AG10803 (cell line): ENCODE results near the gene SPATA20.

ENCODE experiments used
- DNase-seq: peaks from one replicate; pipeline ENCODE4 v3.0.0; 2010; ENCODE audit warnings: low read depth
- H3K4me3 ChIP-seq: 2 replicates; pipeline ENCODE4 v1.5.1; 2011; ENCODE audit warnings: mild to moderate bottlenecking, low read length, control low read depth
- TF ChIP-seq, protein P1 (sequence below): conservative IDR thresholded peaks from 2 replicates; pipeline ENCODE4 v1.5.1; 2011; ENCODE audit warnings: mild to moderate bottlenecking, low read length, control low read depth, inconsistent platforms

Gene SPATA20

DNA sequence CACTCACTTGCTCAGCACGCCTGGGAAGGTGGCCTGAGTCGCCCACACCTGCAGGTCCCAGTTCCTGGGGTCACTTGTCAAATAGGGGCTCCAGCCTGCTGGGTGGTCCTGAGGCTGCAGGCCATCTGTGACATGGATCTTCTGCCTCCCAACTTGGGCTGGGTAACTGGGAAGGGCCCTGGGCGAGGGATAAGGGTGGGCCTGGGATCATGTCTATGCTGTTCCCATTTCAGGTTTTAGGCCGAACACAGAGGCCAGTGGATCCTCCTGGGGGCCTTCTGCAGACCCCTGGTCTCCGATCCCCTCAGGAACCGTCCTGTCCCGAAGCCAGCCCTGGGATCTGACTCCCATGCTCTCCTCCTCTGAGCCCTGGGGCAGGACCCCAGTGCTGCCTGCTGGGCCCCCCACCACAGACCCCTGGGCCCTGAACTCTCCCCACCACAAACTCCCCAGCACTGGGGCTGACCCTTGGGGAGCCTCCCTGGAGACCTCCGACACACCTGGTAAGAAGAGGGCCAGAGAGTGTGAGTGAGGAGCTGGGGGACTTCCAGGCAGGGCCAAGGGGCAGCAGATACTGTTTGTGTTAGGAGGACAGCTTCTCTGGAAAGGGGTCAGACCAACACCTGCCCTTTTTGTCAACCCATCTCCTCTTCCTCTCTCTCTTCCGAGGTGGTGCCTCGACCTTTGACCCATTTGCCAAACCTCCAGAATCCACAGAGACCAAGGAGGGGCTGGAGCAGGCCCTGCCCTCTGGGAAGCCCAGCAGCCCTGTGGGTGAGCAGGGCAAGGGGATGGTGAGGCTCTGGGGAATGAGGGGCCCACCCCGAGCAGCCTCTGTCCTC lies 6.2 kb upstream of the SPATA20 start:
- TF ChIP-seq, protein P1, sequence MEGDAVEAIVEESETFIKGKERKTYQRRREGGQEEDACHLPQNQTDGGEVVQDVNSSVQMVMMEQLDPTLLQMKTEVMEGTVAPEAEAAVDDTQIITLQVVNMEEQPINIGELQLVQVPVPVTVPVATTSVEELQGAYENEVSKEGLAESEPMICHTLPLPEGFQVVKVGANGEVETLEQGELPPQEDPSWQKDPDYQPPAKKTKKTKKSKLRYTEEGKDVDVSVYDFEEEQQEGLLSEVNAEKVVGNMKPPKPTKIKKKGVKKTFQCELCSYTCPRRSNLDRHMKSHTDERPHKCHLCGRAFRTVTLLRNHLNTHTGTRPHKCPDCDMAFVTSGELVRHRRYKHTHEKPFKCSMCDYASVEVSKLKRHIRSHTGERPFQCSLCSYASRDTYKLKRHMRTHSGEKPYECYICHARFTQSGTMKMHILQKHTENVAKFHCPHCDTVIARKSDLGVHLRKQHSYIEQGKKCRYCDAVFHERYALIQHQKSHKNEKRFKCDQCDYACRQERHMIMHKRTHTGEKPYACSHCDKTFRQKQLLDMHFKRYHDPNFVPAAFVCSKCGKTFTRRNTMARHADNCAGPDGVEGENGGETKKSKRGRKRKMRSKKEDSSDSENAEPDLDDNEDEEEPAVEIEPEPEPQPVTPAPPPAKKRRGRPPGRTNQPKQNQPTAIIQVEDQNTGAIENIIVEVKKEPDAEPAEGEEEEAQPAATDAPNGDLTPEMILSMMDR, result no peak
- H3K4me3 ChIP-seq, result no peak overlapping the region; the same call in 1 of the 2 replicates
- DNase-seq, result no peak

DNA sequence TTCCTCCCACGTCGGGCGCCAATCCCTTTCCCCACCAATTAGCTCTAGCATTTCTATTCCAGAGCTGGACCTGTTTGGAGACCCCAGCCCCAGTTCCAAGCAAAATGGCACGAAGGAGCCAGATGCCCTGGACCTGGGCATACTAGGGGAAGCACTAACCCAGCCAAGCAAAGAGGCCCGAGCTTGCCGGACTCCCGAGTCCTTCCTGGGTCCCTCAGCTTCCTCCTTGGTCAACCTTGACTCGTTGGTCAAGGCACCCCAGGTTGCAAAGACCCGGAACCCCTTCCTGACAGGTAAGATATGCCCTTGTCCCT lies 5.6 kb upstream of the SPATA20 start:
- no peak for DNase-seq
- TF ChIP-seq, protein P1, result no peak
- H3K4me3 ChIP-seq, result peak overlapping the region; percentile 65

DNA sequence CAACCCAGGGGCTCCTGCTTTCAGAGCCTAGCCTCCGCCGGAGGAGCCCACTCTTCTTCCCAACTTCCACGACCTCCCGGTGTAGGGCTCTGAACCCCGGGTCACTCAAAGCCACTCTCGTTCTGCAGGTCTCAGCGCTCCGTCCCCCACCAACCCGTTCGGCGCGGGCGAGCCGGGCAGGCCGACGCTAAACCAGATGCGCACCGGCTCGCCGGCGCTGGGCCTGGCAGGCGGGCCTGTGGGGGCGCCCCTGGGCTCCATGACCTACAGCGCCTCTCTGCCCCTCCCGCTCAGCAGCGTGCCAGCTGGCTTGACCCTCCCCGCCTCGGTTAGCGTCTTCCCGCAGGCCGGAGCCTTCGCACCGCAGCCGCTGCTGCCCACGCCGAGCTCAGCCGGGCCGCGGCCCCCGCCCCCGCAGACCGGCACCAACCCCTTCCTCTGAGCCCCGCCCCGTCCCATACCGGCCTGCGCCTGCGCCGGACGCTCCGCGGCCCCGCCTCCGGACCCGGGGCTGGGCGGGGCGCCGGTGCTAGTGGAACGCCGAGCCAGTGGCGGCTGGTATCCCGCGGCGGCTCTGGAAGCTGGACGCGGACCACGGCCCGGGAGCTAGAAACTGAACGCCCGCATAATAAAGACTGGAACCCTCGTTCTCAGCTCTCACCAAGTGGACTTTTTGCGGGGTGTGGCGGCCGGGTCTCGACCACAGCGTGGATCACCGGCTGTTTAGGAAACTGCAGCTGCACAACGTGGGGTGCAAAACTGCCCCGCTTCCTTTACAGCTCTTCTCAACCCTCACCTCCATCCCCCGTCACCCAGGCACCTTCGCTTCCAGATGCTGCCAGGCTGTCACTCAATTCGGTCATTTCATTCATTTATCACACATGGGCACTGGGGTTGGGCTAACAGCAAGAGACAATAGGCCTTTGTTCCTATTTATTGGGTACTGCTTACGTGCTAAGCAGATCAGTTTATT lies 5.0 kb upstream of the SPATA20 start:
- H3K4me3 ChIP-seq, result peak overlapping the region; percentile 65
- DNase-seq, result peak; percentile 67
- TF ChIP-seq, protein P1, result peak; percentile 22

DNA sequence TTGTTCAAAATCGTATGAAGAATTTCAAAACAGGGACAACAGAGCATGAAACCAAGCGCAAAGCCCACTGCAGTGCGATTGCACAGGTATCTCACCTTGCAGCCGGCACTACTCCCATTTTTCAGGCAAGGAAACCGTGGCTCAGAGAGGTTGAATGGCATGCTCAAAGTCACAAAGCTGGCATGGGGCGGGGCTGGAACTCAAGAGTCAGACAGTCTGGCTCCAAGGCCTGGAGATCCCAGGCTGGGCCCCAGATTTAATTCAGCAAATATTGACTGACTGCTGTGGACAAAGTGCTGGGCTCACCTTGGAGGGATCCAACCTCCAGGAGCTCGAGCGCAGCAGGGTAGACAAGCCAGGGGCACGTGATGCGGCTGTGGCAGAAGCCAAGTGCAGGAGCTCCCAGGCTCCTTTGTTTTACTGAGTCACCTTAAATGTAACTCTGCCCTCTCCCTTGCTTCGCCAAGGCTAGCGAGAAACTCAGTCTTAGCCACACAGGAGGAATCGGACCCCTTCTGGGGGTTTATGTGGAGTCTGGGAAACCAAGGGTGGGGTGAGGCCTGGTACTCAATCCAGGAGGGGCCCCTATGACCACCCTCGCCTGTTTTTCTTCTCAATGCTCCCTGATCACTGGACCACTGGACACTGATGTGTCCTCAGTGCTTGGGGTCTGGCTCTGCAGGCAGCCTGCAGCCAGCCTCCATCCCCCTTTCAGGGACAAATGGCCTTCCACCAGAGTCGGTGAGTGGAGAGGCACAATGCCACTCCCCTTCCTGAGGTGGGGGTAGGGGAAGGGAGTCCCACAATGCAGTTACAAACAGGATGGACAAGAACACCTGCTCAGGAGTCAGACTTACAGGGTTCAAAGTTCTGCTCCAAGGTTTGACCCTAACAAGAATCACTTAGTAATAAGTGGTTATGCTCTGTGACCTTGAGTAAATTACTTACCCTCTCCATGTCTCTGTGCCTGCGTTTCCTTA lies 3.9 kb upstream of the SPATA20 start:
- H3K4me3 ChIP-seq, result no peak overlapping the region
- no peak for DNase-seq
- TF ChIP-seq, protein P1, result no peak

GRCh38 chr17:50544516-50544915 lies 2.5 kb upstream of the SPATA20 start:
- H3K4me3 ChIP-seq, result no peak overlapping the region
- TF ChIP-seq, protein P1, result no peak
- DNase-seq, result no peak

DNA sequence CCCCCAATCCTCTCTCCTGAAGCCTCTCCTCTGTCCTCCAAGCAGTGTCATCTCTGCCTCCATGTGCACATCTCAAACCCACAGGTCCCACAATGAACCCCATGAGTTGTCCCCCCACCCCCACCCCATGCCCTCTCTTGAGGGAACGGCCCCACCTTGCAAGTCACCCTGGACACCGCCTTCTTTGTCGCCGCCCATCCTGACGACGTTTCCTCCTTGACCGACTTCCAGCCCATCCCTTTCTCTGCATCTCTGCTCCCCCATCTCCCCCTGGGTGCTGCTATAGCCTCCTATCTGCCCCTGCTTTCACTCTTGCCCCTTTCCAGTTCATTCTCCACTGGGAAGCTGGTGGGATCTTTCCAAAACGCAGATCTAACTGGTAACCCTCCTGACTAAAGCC lies 1.7 kb upstream of the SPATA20 start:
- TF ChIP-seq, protein P1, result no peak
- no peak for DNase-seq
- H3K4me3 ChIP-seq, result no peak overlapping the region
